COLO829 (cell line): ENCODE measurements around the gene RIMBP2.

Experiments used
- DNase-seq: peaks from one replicate; pipeline ENCODE4 v3.0.0; 2012; ENCODE audit warnings: low spot score

RIMBP2 gene

GRCh38 chr12:130571734-130572133 lies 144.4 kb downstream of the RIMBP2 start:
- no peak for DNase-seq

- DNase-seq, result no peak
These were observed 145.0 kb downstream of the RIMBP2 start for GRCh38 chr12:130571089-130571488.

GRCh38 chr12:130569521-130569920 lies 146.6 kb downstream of the RIMBP2 start:
- no peak for DNase-seq

- DNase-seq, result no peak
These were observed 147.6 kb downstream of the RIMBP2 start for GRCh38 chr12:130568501-130568900.

GRCh38 chr12:130568041-130568440 lies 148.1 kb downstream of the RIMBP2 start:
- no peak for DNase-seq

- DNase-seq, result no peak
These were observed 149.5 kb downstream of the RIMBP2 start for GRCh38 chr12:130566446-130567155.

GRCh38 chr12:130565189-130565588 lies 150.9 kb downstream of the RIMBP2 start:
- no peak for DNase-seq

- peak; percentile 43 for DNase-seq
These were observed 152.8 kb downstream of the RIMBP2 start for GRCh38 chr12:130563323-130563722.

- DNase-seq, result no peak
These were observed 153.4 kb downstream of the RIMBP2 start for GRCh38 chr12:130562716-130563115.

GRCh38 chr12:130560321-130560720 lies 155.8 kb downstream of the RIMBP2 start:
- no peak for DNase-seq

- DNase-seq, result no peak
These were observed 156.3 kb downstream of the RIMBP2 start for GRCh38 chr12:130559806-130560205.

GRCh38 chr12:130557886-130558765 lies 158.0 kb downstream of the RIMBP2 start:
- DNase-seq, result no peak

GRCh38 chr12:130557201-130557600 lies 158.9 kb downstream of the RIMBP2 start:
- no peak for DNase-seq

- no peak for DNase-seq
These were observed 159.5 kb downstream of the RIMBP2 start for GRCh38 chr12:130556486-130557055.

GRCh38 chr12:130555628-130556485 lies 160.2 kb downstream of the RIMBP2 start:
- no peak for DNase-seq

GRCh38 chr12:130555221-130555620 lies 160.9 kb downstream of the RIMBP2 start:
- DNase-seq, result no peak

- DNase-seq, result no peak
These were observed 163.6 kb downstream of the RIMBP2 start for GRCh38 chr12:130552483-130552996.

GRCh38 chr12:130549361-130549760 lies 166.7 kb downstream of the RIMBP2 start:
- no peak for DNase-seq

GRCh38 chr12:130547480-130548155 lies 168.5 kb downstream of the RIMBP2 start:
- DNase-seq, result no peak

GRCh38 chr12:130546494-130546893 lies 169.6 kb downstream of the RIMBP2 start:
- DNase-seq, result no peak

GRCh38 chr12:130545475-130545874 lies 170.6 kb downstream of the RIMBP2 start:
- DNase-seq, result no peak
